GM19035 (cell line): ENCODE data around the gene B3GALT2.
A peak's percentile ranks its signal among the peaks of the same experiment; 100 is the strongest.
"Not testable (repeated sequence)": the region's sequence is repeated elsewhere in the genome, so short reads cannot be mapped to it uniquely, and the experiment has no call there.

Experiments used
- ATAC-seq: cut with Tn5 transposase; IDR thresholded peaks from one replicate; pipeline ENCODE4 v1.9.1; 2021; ENCODE audit not compliant: unreplicated experiment

The B3GALT2 gene, protein sequence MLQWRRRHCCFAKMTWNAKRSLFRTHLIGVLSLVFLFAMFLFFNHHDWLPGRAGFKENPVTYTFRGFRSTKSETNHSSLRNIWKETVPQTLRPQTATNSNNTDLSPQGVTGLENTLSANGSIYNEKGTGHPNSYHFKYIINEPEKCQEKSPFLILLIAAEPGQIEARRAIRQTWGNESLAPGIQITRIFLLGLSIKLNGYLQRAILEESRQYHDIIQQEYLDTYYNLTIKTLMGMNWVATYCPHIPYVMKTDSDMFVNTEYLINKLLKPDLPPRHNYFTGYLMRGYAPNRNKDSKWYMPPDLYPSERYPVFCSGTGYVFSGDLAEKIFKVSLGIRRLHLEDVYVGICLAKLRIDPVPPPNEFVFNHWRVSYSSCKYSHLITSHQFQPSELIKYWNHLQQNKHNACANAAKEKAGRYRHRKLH

DNA sequence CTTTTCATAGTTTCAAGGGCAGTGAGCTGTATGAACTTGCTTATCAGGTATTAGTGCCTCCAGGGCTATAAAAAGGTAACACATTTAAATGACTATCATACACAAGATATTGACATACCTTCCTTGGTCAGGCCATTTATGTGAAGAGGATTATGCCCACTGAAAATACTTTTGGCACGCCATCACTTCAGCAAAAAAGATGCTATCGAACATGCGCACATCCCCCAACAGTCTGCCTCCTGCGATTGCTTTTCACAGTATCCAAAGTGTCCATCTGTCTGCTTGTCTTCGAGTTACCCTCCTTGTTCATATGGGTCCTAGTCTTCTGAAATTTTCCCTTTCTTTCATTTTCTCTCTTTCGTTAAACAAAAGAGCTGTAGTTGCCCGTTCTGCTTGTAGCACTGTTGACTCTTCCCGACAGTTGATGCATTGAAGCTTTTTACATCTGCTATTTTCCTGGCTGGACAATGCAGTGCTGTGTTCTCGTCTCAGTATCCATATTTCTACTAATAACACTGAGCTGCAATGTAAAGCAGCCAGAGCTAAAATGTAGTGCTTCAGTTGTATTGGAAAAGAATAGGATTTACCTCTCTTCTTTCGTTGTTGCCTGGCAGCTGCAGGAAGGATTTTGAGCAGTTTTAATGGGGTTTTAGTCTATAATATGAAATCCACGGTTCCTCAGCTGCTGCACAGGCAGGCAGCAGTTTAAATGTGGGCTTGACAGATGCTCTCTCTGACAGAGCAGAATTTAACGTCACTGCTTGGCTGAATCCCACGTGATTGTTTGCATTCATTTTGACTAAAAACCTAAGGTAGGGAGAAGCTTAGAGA is at the start of gene B3GALT2:
B3GALT2 (minus strand) TSS at position 713 of the 831 bp plus-strand sequence. CDS start 5,051 bp downstream, outside the sequence.
- no peak for ATAC-seq

DNA sequence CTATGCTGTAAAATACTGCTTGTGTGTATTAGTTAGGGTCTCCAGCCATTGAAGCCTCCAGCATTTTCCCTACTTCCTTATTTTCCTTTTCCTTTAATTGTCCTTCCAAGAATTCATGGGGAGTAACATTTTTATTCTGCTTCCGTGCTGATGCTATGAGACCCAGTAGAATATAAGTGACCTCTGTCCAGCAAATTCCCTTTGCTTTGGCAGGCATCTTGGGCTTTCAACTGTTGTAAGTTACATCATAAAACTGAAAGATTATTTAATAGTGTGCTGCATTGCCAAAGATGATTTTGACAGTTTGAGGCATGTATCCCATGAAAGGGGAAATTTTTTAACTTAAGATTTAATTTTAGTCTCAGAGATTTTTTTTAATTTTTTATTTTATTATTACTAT is 48.1 kb upstream of the B3GALT2 start:
- ATAC-seq = no peak

DNA sequence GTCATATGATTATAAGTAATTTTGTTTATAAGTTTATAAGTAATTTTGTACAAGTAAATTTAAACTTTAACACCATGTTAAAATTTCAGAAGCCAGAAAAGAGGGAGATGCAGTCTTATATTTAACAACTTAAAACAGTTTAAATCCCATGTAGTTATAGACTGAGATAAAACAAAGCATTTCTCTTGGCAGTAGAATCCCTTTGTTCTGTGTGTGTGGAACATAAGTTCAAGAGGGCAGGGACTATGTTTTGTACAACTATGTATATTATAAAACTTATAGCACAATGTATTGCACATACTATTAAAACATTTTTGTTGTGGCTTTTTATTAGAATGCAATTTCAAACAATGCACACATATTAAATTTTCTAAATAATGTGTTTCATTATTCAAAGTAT is 44.7 kb upstream of the B3GALT2 start:
- ATAC-seq = not testable (repeated sequence)

DNA sequence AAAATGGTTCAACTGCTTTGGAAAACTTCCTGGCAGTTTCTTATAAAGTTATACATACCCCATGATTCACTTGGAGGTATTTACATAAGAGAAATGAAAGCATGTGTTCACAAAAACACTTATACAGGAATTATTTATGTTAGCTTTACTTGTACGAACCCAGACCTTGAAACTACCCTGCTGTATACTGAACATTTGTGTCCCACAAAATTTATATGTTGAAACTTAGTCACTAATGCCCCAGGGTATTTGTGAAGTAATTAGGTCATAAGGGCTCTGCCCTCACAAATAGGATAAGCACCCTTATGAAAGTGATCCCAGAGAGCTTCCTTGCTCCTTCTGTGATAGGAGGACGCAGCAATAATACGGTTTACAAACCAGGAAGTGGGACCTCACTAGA is 42.7 kb upstream of the B3GALT2 start:
- no peak for ATAC-seq

DNA sequence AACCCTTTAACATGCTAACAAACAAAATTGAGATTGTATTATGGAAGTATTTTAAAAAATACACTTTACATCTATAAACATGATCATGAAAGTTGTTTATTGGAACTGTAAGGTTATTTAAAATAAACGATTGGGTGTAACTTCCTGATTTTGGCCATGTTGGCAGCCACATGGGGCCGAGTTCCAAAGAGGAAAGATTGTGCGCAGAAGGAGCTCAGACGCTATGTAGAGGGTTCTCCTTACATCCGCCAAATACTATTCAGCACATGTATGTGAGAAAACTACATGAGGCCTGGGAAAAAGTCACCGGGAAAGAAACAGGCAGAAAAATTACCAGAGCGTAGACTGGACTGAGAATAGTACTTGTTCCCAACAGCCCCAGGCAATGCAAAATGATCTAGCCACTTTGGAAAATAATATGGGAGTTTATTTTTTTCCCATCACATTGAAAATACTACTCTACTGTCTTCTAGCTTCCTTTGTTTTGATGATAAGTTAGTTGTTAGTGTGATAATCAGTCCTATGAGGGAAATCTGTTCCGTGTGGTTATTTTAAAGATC is 35.7 kb upstream of the B3GALT2 start:
- ATAC-seq = no peak

DNA sequence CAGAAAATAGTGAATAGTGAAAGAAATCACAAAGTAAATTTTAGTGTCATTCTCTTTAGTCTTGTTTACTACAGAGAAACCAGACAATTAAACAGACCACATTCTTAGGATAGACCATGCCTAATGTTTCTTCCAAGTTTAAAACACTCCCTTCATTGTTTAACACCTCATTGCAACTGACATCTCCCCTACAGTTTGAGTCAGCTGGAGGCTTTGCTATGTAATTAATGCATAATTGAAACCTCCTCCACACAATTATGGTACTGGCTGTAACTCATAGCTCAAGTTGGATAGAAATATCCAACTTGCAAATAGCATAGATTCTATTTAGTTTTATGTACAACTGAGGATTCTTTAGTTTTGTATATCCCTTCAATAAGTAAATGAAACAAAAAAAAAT is 35.2 kb upstream of the B3GALT2 start:
- ATAC-seq = no peak

DNA sequence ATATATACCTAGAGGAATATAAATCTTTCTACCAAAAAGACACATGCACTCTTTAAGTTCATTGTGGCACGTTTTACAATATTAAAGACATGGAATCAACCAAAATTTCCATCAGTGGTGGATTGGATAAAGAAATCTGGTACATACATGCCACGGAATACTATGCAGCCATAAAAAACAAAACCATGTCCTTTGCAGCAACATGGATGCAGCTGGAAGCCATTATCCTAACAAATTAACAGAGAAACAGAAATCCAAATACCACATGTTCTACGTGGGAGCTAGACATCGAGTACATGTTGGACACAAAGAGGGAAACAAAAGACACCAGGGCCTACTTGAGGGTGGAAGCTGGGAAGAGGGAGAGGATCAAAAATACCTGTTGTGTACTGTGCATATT is 33.0 kb upstream of the B3GALT2 start:
- no peak for ATAC-seq

DNA sequence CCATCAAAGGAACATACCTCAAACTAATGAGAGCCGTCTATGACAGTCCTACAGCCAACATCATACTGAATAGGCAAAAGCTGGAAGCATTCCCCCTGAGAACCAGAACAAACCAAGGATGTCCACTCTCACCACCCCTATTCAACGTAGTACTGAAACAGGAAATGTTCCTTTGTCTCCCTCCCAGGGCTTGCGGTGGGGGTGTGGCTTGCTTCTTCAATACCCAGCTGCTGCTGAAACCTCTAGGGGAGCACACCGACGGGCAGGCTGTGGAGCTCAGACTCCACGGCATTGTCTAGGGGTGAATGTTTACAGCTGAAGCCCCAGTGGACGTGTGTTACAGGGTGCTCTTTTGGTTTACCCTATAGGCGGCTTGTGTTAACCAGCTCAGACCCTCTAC is 30.5 kb upstream of the B3GALT2 start:
- peak; percentile 44 for ATAC-seq

DNA sequence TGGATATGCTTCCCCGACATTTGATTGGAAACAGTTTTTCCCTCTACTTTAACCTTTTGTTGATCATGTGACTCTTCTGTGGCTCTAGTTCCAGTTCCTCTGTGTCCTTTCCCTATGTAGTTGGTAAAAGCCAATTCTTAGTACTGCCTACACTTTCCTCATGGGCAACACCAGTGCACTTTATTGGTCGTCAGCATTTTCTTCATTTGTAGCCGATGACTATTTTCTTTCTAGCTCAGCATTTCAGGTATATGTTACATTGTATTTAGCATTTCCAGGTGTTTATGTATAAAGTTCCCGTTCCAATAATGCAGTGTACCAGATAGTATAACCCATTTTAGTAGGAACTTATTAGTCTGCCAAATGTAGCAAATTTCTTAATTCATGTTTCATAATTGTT is 27.6 kb upstream of the B3GALT2 start:
- ATAC-seq = no peak

DNA sequence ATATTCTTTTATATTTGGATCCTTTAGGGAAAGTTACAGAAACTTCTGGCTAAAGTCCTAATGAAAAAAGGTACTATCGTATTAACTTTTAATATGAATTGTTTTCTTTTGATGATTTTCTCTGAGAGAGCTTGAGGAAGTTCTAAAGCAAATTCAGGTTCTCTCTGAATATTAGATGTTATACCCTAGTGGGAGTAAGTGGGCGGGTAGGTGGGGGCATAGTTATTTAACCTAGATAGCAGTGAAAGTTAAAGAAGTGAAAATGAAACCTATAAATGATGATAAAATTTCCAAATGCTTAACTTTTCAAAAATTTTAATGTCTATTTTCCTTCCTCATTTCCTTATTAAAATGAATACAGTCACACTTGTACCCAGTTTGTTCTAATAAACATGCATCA is 26.2 kb upstream of the B3GALT2 start:
- no peak for ATAC-seq

DNA sequence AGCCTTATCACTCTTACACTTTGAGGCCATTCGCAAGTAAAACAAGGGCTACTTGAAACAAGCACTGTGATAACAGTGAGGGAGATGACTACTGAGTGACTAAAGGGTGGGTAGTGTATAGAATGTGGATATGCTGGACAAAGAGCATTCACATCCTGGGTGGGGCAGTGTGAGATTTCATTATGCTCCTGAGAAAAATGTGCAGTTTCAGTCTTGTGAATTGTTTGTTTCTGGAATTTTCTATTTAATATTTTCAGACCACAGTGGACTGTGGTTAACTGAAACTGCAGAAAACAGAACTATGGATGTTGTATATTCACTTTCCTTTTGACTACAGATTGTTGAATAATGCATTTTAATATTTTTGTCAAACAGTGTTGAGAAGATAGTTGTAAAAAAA is 25.1 kb upstream of the B3GALT2 start:
- ATAC-seq = peak; percentile 83

DNA sequence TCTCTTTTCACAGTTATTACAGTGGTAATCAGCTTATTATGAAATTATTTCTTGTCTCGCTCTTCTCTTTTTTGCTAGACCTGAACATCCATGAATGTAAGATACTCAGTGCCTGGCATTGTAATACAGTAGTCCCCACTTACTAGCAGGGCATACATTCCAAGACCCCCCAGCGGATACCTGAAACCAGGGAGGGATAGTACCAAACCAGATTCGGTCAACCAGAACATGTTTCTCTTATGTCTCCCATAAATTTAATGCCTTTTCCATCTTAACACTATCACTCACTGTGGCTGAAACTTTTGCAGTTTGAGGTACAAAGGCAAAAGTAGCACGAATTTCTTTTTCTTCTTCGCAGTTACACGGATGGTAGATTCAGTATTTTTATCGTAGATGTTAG is 24.6 kb upstream of the B3GALT2 start:
- ATAC-seq = no peak

DNA sequence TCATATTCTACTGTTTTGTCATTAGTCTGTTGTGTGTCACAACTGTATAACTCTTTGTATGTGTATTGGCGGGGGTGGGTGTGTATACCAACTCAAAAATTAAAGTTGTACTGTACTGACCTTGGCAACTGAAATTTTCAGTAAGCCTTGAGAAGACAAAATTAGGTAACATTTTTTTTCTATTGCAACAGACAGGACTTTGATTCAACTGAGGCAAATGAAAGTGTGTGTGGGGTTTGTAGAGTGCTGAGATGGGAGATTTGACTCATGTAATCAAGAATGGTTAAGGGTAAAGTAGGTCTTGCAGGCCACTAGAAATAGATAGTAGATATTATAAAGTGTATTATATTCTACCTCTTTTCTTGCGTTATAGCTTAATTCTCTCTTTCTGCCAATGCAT is 14.6 kb upstream of the B3GALT2 start:
- no peak for ATAC-seq

DNA sequence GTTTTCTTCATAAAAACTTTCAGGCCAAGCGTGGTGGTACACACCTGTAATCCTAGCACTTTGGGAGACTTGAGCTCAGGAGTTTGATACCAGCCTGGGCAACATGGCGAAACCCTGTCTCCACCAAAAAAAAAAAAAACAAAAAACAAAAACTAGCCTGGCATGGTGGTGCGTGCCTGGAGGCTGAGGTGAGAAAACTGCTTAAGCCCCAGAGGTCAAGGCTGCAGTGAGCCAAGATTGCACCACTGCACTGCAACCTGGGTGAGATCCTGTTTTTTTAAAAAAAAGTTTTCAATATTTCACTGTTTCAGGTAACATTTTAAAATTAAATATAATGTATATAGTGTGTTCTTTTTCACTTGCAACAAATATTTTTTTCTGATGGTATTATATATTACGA is 13.5 kb upstream of the B3GALT2 start:
- no peak for ATAC-seq

DNA sequence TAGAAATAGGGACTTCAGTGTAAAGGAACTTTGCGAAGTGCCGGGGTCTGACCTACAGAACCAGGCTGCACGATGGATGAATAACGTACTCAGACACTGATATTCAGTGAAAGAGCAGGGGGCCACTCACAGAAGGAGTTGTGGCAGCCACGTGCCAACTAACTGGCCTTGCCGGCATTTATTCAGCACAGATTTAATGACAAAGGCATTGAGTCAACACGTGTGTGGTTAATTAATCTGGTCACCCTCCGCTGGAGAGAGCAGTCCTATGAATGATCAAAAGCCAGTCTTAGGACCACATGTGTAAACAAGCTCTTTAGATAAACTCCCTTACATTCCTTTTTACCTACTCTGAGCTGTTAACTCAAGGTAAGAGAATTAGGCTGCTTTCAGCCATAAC is 6.2 kb upstream of the B3GALT2 start:
- ATAC-seq = no peak

DNA sequence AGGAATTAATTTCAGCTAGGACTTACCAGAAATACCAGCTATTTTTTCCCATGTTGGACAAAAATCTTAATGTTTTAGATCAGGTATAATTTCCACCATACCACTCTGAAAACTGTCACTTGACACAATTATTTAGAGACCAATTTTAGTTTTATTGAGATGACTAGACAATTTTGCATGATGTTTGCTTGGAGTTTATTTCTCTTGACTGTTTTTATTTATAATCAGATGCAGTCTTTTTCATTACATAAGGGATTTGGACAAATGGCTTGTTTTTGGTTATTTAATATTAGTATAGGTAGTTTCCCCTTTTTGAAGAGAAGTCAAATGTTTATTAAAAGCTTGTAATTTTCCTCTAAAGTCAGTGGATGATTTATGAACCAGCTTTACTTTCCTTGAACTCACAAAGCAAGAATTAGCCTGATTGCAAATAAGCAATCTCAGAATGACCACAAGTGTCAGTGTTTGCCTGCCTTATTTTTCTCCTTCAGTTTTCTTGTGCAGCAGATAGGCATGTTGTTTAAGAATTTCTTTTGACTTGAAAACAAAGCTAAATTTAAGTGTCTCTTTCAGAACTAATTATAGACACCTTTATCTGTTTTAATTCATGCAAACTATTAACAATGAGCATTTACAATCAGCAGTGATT is 3.8 kb upstream of the B3GALT2 start:
- ATAC-seq = no peak

DNA sequence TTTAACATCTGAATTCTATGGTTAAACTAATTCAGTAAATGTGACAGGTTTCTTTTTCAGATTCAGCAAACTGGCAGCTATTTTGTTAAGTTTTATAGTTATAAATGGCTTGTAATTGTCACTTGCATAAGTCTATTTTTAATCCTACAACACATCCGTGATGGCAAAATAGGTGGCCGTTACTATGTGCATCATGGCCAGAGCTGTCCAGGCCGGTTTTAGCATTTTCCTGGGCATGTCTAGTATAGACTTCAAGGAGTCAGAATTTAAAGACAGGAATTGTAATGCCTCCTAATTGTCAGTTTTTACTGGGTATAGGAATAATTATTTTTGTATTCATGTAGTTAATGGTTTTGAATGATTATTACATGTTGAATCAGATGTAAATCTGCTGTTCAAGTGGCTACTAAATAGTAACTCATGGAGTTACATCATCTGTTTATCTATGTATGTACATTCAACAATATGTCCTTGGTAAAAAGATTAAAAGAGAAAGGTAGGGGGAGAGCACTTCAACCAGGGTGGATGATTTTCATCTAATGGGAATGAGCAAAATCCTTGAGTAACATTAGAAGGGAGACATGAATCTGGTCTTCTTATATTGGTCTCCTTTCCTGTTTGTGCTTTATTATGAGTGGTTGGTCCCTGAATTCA is 3.2 kb upstream of the B3GALT2 start:
- no peak for ATAC-seq

DNA sequence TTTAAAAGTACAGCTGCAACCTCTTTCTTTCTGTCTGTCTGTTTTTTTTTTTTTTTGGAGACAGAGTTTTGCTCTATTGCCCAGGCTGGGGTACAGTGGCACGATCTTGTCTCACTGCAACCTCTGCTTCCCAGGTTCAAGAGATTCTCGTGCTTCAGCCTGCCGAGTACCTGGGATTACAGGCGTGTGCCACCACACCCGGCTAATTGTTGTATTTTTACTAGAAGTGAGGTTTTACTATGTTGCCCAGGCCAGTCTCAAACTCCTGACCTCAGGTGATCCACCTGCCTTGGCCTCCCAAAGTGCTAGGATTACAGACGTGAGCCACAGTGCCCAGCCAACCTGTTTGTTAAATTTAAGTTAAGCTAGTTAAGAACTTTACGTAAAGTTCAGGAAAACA is 2.5 kb upstream of the B3GALT2 start:
- not testable (repeated sequence) for ATAC-seq

DNA sequence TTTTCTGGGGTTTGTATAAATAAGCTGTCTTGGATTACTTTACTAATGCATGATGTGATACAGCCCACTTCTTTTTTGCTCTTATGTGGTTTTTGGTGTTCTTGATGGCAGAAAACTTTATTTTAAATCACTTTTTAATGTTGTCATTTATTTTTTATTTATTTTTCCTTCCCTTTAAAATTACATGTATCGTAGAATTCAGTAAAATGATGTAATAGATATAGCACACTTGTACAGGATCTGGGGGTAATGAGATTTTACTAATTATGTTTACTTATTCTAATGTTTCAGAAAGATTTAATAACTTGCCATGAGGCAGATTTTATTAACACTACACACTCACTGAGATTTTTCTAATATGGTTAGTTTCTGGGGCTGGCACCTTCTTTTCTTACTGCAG is 701 bp upstream of the B3GALT2 start:
- no peak for ATAC-seq

DNA sequence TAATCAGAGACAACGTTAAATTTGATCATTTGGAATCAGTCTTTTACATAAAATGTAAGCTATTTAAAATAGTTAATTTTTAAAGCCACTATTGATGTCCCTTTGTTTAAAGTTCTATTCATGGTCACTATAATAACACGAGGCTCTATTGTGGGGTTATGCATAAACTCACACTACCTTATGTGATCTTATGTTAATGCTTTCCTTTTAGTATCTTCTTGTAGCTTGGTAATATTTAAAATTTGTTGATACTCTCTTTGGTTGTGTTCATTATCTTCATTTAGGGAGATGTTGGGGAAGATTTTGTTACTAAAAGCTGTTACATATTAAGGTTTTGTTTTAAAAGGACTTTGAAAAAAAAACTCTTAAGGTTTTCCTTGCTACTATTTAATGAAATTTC is 1.2 kb downstream of the B3GALT2 start:
- no peak for ATAC-seq

DNA sequence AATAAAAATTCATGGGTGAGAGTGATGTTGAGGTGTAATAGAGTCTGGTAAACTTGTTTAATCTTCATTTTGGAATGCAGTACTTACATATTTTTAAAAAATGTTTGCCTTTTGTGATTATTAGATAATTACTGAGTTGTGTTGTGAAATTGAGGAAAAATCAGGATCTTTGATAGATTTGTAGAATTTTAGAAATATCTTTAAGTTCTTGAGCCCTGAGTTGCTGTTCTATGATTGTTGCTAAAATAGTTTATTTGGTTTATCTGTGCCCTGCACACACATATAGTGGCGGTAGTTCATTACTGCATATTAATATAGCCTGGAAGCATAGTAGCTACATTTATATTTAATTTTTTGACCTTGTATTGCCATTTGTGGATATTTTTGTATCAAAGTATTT is 1.6 kb downstream of the B3GALT2 start:
- no peak for ATAC-seq
